Cardiac muscle cell (in vitro differentiated cells and primary cell): Measurements from ENCODE around the gene MYO5B. TPM values are rescaled to one million over a fixed set of nuclear protein-coding genes. Genes with fewer than 3 reads are reported as not detected.

Experiments
- DNase-seq, 2 donors: peaks; one replicate each; pipeline versions ENCODE4 v3.0.0 to v3.0.0-alpha.2; 2010 to 2017; ENCODE audit warnings: low read depth in 1 of 2, low spot score in 1 of 2
- H3K27ac ChIP-seq: fragments of 200-600 bp; sonication (generic); 2 replicates; pipeline ENCODE4 v1.5.1; 2016
- H3K27me3 ChIP-seq: fragments of 200-600 bp; sonication (generic); 2 replicates; pipeline ENCODE4 v1.6.0; 2016; ENCODE audit warnings: control low read depth
- H3K36me3 ChIP-seq: fragments of 200-600 bp; sonication (generic); 2 replicates; pipeline ENCODE4 v1.5.1; 2016; ENCODE audit warnings: control low read depth
- H3K4me1 ChIP-seq: fragments of 200-600 bp; sonication (generic); 2 replicates; pipeline ENCODE4 v1.8.1; 2017; ENCODE audit warnings: low read depth, mild to moderate bottlenecking, mixed run types
- H3K4me3 ChIP-seq: fragments of 200-600 bp; sonication (generic); 2 replicates; pipeline ENCODE4 v1.5.1; 2016; ENCODE audit warnings: mild to moderate bottlenecking
- H3K9me3 ChIP-seq: fragments of 200-600 bp; sonication (generic); 2 replicates; pipeline ENCODE4 v1.5.1; 2017; ENCODE audit warnings: low read depth, mild to moderate bottlenecking, control low read depth
- CTCF ChIP-seq: IDR thresholded peaks from 2 replicates; pipeline ENCODE4 v1.5.1; 2012; ENCODE audit warnings: low read depth, mild to moderate bottlenecking, low read length
- polyA plus RNA-seq: library from polyadenylated mRNA; unstranded; fragments of >200 nt; fragmentation: Nextera tagmentation; extraction: Ambion mirVana; gene quantifications from 2 replicates; pipeline ENCODE4 v1.2.1, GENCODE V29; 2016
- total RNA-seq: library from RNA; depleted of rRNA; stranded (reverse); fragments of >200 nt; gene quantifications from 2 replicates; pipeline ENCODE4 v1.2.3, GENCODE V29; 2016

Gene MYO5B
- total and polyA plus RNA-seq, 2 experiments from 2014 or later, result 3.0 to 16.7 TPM

GRCh38 chr18:50135903-50136302 is 59.0 kb downstream of the MYO5B start:
- Histone ChIP-seq H3K27me3 (no peaks in the 10 kb centered on the region), H3K4me1 (no peaks in the 10 kb centered on the region), H3K4me3 (no peak overlapping the region), H3K27ac (no peak overlapping the region), H3K36me3 (no peaks in the 10 kb centered on the region), H3K9me3 (no peaks in the 10 kb centered on the region)
- no peak for TF ChIP-seq CTCF
- DNase-seq, result no peak

GRCh38 chr18:50133526-50133925 is 61.4 kb downstream of the MYO5B start:
- no peaks in the 10 kb centered on the region for H3K9me3 ChIP-seq
- no peaks in the 10 kb centered on the region for H3K36me3 ChIP-seq
- DNase-seq, result no peak
- no peak for TF ChIP-seq CTCF
- H3K27me3 ChIP-seq, result no peaks in the 10 kb centered on the region
- no peak overlapping the region for H3K27ac ChIP-seq
- no peaks in the 10 kb centered on the region for H3K4me1 ChIP-seq
- H3K4me3 ChIP-seq, result no peak overlapping the region

- H3K4me1 ChIP-seq, result no peaks in the 10 kb centered on the region
- peak in 1 of 2 donors; percentile 17 for DNase-seq
- TF ChIP-seq CTCF, result no peak
- H3K4me3 ChIP-seq, result no peak overlapping the region
- H3K9me3 ChIP-seq, result no peaks in the 10 kb centered on the region
- no peak overlapping the region for H3K27ac ChIP-seq
- H3K27me3 ChIP-seq, result no peaks in the 10 kb centered on the region
- H3K36me3 ChIP-seq, result no peaks in the 10 kb centered on the region
These were observed 63.4 kb downstream of the MYO5B start for GRCh38 chr18:50131591-50131990.

GRCh38 chr18:50128506-50129271 is 66.3 kb downstream of the MYO5B start:
- H3K27me3 ChIP-seq, result no peaks in the 10 kb centered on the region
- no peaks in the 10 kb centered on the region for H3K4me1 ChIP-seq
- H3K36me3 ChIP-seq, result no peaks in the 10 kb centered on the region
- H3K9me3 ChIP-seq, result no peaks in the 10 kb centered on the region
- H3K4me3 ChIP-seq, result no peak overlapping the region
- H3K27ac ChIP-seq, result no peak overlapping the region
- no peak for TF ChIP-seq CTCF
- peak in 1 of 2 donors; percentile 14 for DNase-seq

- no peak for TF ChIP-seq CTCF
- no peak for DNase-seq
- Histone ChIP-seq H3K27ac (no peak overlapping the region), H3K9me3 (no peaks in the 10 kb centered on the region), H3K4me3 (no peak overlapping the region), H3K4me1 (no peaks in the 10 kb centered on the region), H3K36me3 (no peaks in the 10 kb centered on the region), H3K27me3 (no peaks in the 10 kb centered on the region)
These were observed 67.3 kb downstream of the MYO5B start for GRCh38 chr18:50127516-50128210.
